H1 (cell line): Measurements from ENCODE around the gene NSD2. TPM values are rescaled to one million over a fixed set of nuclear protein-coding genes. Genes with fewer than 3 reads are reported as not detected.

Source experiments
- CTCF ChIA-PET: fragments of 300-600 bp; sonication (Branson Sonifier 250); formaldehyde crosslinking; loops from one replicate; lab custom pipeline; 2021; ENCODE audit not compliant: partially characterized antibody; lab: Charles Lee
- POLR2A ChIA-PET: fragments of 300-600 bp; sonication (Branson Sonifier 250); formaldehyde crosslinking; loops from one replicate; lab custom pipeline; 2021; ENCODE audit warnings: inconsistent platforms; ENCODE audit not compliant: partially characterized antibody; lab: Charles Lee
- DNase-seq, 2 experiments: peaks; one replicate each; pipeline versions ENCODE4 v3.0.0 to v3.0.0-alpha.2; 2010 to 2022; ENCODE audit warnings: low spot score in 2 of 2, low read depth in 1 of 2, mixed read lengths in 1 of 2
- FAIRE-seq: peaks from 2 replicates; lab custom pipeline; 2011; peaks lifted over from hg19 to GRCh38; lab: Jason Lieb, UNC
- H2AFZ ChIP-seq: 2 replicates; pipeline ENCODE4 v1.8.1; 2012; ENCODE audit warnings: low read length, inconsistent platforms
- H2AK5ac ChIP-seq: 2 replicates; pipeline ENCODE4 v1.6.1; 2013; ENCODE audit warnings: low read depth, low read length
- H2BK120ac ChIP-seq: replicated peaks from 2 replicates; pipeline ENCODE3; 2013; ENCODE audit warnings: low read depth, low read length, inconsistent platforms
- H2BK12ac ChIP-seq: 2 replicates; pipeline ENCODE4 v1.6.1; 2013; ENCODE audit warnings: low read depth, low read length
- H2BK15ac ChIP-seq: 2 replicates; pipeline ENCODE4 v1.6.1; 2013; ENCODE audit warnings: low read length
- H2BK20ac ChIP-seq: 2 replicates; pipeline ENCODE4 v1.6.1; 2013; ENCODE audit warnings: low read length
- H2BK5ac ChIP-seq: 2 replicates; pipeline ENCODE4 v1.6.1; 2013; ENCODE audit warnings: low read depth, low read length
- H3K14ac ChIP-seq: 2 replicates; pipeline ENCODE4 v1.6.1; 2013; ENCODE audit warnings: inconsistent platforms; ENCODE audit not compliant: insufficient read length
- H3K18ac ChIP-seq: 2 replicates; pipeline ENCODE4 v1.6.1; 2013; ENCODE audit warnings: low read length; ENCODE audit errors: extremely low read depth
- H3K23ac ChIP-seq: 2 replicates; pipeline ENCODE4 v1.6.1; 2013; ENCODE audit warnings: inconsistent platforms; ENCODE audit not compliant: insufficient read length
- H3K23me2 ChIP-seq: 2 replicates; pipeline ENCODE4 v1.6.1; 2013; ENCODE audit warnings: low read depth, low read length
- H3K27ac ChIP-seq: 2 replicates; pipeline ENCODE4 v1.6.1; 2011; ENCODE audit warnings: low read depth, low read length, inconsistent platforms
- H3K27me3 ChIP-seq, 4 experiments: replicated peaks in 1 of 4; 1 replicate in 1 of 4; 2 replicates in 3 of 4; pipeline versions ENCODE4 v1.6.1 to v1.8.1; 2011 to 2013; ENCODE audit warnings: low read length in 3 of 4, mild to moderate bottlenecking in 3 of 4, inconsistent platforms in 2 of 4, mixed read lengths in 2 of 4, moderate library complexity in 1 of 4; ENCODE audit not compliant: control insufficient read depth in 3 of 4, insufficient read depth in 3 of 4; ENCODE audit errors: extremely low read depth in 1 of 4
- H3K36me3 ChIP-seq, 4 experiments: 2 replicates each; pipeline versions ENCODE4 v1.6.1 to v1.8.1; 2011 to 2013; ENCODE audit warnings: mild to moderate bottlenecking in 4 of 4, low read length in 3 of 4, moderate library complexity in 2 of 4, control low read depth in 1 of 4, inconsistent platforms in 1 of 4; ENCODE audit not compliant: insufficient read depth in 4 of 4, control insufficient read depth in 2 of 4
- H3K4ac ChIP-seq: replicated peaks from 2 replicates; pipeline ENCODE3; 2013; ENCODE audit warnings: low read length, low read depth, mixed read lengths, inconsistent platforms; ENCODE audit not compliant: insufficient read length
- H3K4me1 ChIP-seq, 4 experiments: replicated peaks in 1 of 4; 1 replicate in 1 of 4; 2 replicates in 3 of 4; pipeline versions ENCODE4 v1.6.1 to v1.8.1; 2011 to 2013; ENCODE audit warnings: low read length in 3 of 4, inconsistent platforms in 2 of 4, mixed read lengths in 1 of 4; ENCODE audit not compliant: insufficient read depth in 4 of 4, control insufficient read depth in 3 of 4
- H3K4me2 ChIP-seq, 2 experiments: 2 replicates each; pipeline versions ENCODE4 v1.6.1 to v1.8.1; 2011 to 2013; ENCODE audit warnings: low read depth in 2 of 2, low read length in 2 of 2, control low read depth in 1 of 2, inconsistent platforms in 1 of 2, mild to moderate bottlenecking in 1 of 2; ENCODE audit not compliant: insufficient read depth in 1 of 2
- H3K4me3 ChIP-seq, 4 experiments: fragments of 200-600, 300-600 bp in 1 of 4; sonication (generic), shearing (Covaris generic), sonication (Bioruptor Twin) in 1 of 4; 2 replicates each; pipeline versions ENCODE4 v1.5.1 to v1.8.1; 2011 to 2016; ENCODE audit warnings: low read length in 4 of 4, low read depth in 3 of 4, control low read depth in 2 of 4, inconsistent platforms in 2 of 4, mild to moderate bottlenecking in 2 of 4, mixed read lengths in 1 of 4, moderate library complexity in 1 of 4; ENCODE audit not compliant: insufficient read depth in 2 of 4; ENCODE audit errors: extremely low read depth in 1 of 4
- H3K56ac ChIP-seq: replicated peaks from 2 replicates; pipeline ENCODE3; 2013; ENCODE audit warnings: low read depth, mild to moderate bottlenecking, mixed read lengths, low read length, inconsistent platforms; ENCODE audit not compliant: insufficient read length
- H3K79me1 ChIP-seq: 2 replicates; pipeline ENCODE4 v1.6.1; 2013; ENCODE audit warnings: low read depth, low read length, control low read depth
- H3K79me2 ChIP-seq, 2 experiments: 2 replicates each; pipeline versions ENCODE4 v1.6.1 to v1.8.1; 2012 to 2013; ENCODE audit warnings: low read length in 2 of 2, mild to moderate bottlenecking in 2 of 2, inconsistent platforms in 1 of 2; ENCODE audit not compliant: insufficient read depth in 2 of 2, control insufficient read depth in 1 of 2
- H3K9ac ChIP-seq, 4 experiments: replicated peaks in 1 of 4; 1 replicate in 1 of 4; 2 replicates in 3 of 4; pipeline versions ENCODE4 v1.6.1 to v1.8.1; 2011 to 2013; ENCODE audit warnings: low read depth in 3 of 4, low read length in 3 of 4, control low read depth in 2 of 4, mild to moderate bottlenecking in 2 of 4, moderate library complexity in 2 of 4, inconsistent platforms in 1 of 4; ENCODE audit errors: extremely low read depth in 1 of 4
- H3K9me3 ChIP-seq, 2 experiments: 2 replicates each; pipeline versions ENCODE4 v1.6.1 to v1.8.1; 2012 to 2013; ENCODE audit warnings: mild to moderate bottlenecking in 2 of 2, moderate library complexity in 2 of 2, control low read depth in 1 of 2, inconsistent platforms in 1 of 2, low read depth in 1 of 2, low read length in 1 of 2, mixed read lengths in 1 of 2; ENCODE audit not compliant: insufficient read depth in 2 of 2
- H4K20me1 ChIP-seq, 2 experiments: replicated peaks in 1 of 2; 2 replicates each; pipeline versions ENCODE3 to v1.8.1; 2011 to 2013; ENCODE audit warnings: inconsistent platforms in 2 of 2, low read length in 2 of 2, mild to moderate bottlenecking in 1 of 2; ENCODE audit not compliant: insufficient read depth in 2 of 2, control insufficient read depth in 1 of 2
- H4K5ac ChIP-seq: 2 replicates; pipeline ENCODE4 v1.6.1; 2013; ENCODE audit warnings: low read length, low read depth, mixed read lengths, inconsistent platforms; ENCODE audit not compliant: insufficient read length
- H4K8ac ChIP-seq: 2 replicates; pipeline ENCODE4 v1.8.0; 2013; ENCODE audit warnings: mild to moderate bottlenecking, moderate library complexity, low read length, inconsistent platforms; ENCODE audit not compliant: insufficient read depth; ENCODE audit errors: extremely low read depth
- H4K91ac ChIP-seq: replicated peaks from 2 replicates; pipeline ENCODE3; 2013; ENCODE audit warnings: low read length, mixed read lengths, inconsistent platforms; ENCODE audit not compliant: insufficient read length
- GTF2F1 ChIP-seq: IDR thresholded peaks from 2 replicates; pipeline ENCODE4 v1.6.1; 2012; ENCODE audit warnings: low read depth, low read length, improper control_type of control experiment, borderline replicate concordance
- KDM5A ChIP-seq: fragments of 200-600 bp; IDR thresholded peaks from 2 replicates; pipeline ENCODE4 v1.7.1; 2012; ENCODE audit warnings: mild to moderate bottlenecking, low read length, inconsistent platforms, mixed read lengths
- RAD21 ChIP-seq, 2 experiments: IDR thresholded peaks in 1 of 2; conservative IDR thresholded peaks in 1 of 2; 2 replicates each; pipeline ENCODE4 v1.6.1; 2011; ENCODE audit warnings: low read depth in 2 of 2, low read length in 2 of 2, improper control_type of control experiment in 1 of 2, inconsistent platforms in 1 of 2, mild to moderate bottlenecking in 1 of 2, moderate library complexity in 1 of 2
- WGBS, 2 experiments: shearing (Covaris generic) in 1 of 2; methylation state at CpG; one replicate each; pipeline versions ENCODE4 v1.1.6 to v1.1.7; 2013 to 2015; ENCODE audit warnings: low lambda C conversion rate in 2 of 2, mixed read lengths in 2 of 2, inconsistent platforms in 1 of 2, low coverage in 1 of 2, missing lambda C conversion rate in 1 of 2; ENCODE audit not compliant: insufficient replicate concordance in 2 of 2, insufficient coverage in 1 of 2, insufficient read length in 1 of 2; ENCODE audit errors: extremely low coverage in 1 of 2, missing lambda C conversion rate in 1 of 2; 5-methylcytosine and 5-hydroxymethylcytosine counted together
- polyA plus RNA-seq, 7 experiments: library from polyadenylated mRNA; depleted of rRNA in 3 of 7; stranded (reverse) in 5 of 7; unstranded in 2 of 7; fragments of >200 nt in 5 of 7; fragments of 200-250 nt in 2 of 7; gene quantifications; 1 replicate in 5 of 7; 2 replicates in 1 of 7; 4 replicates in 1 of 7; pipeline versions ENCODE4 v1.2.1 to v1.2.3, GENCODE V29; 2011 to 2013; ENCODE audit warnings: missing spikeins in 2 of 7, mixed read lengths in 2 of 7
- total RNA-seq: library from RNA; stranded (reverse); fragmentation: NEBNext Ultra II Directional; extraction: Animal tissue kit (Norgen Biotek cat#: 25700); gene quantifications from 2 replicates; pipeline ENCODE4 v1.2.1, GENCODE V29; 2021
- TF ChIP-seq, protein P1 (sequence below), 3 experiments: IDR thresholded peaks; 1 replicate in 2 of 3; 2 replicates in 1 of 3; pipeline versions ENCODE4 v1.5.1 to v1.6.1; 2011; ENCODE audit warnings: low read length in 3 of 3, mild to moderate bottlenecking in 3 of 3, inconsistent platforms in 2 of 3, low read depth in 1 of 3, moderate library complexity in 1 of 3; ENCODE audit not compliant: insufficient read depth in 1 of 3; ENCODE audit errors: control extremely low read depth in 1 of 3
- TF ChIP-seq, protein P2 (sequence below): IDR thresholded peaks from 2 replicates; pipeline ENCODE4 v1.6.1; 2012; ENCODE audit warnings: inconsistent platforms

The NSD2 gene
- total and polyA plus RNA-seq, 2 of the 8 experiments (the other 6 are each of a cell fraction or from before 2014, with no cell fraction given), result 26.7 to 129 TPM

DNA sequence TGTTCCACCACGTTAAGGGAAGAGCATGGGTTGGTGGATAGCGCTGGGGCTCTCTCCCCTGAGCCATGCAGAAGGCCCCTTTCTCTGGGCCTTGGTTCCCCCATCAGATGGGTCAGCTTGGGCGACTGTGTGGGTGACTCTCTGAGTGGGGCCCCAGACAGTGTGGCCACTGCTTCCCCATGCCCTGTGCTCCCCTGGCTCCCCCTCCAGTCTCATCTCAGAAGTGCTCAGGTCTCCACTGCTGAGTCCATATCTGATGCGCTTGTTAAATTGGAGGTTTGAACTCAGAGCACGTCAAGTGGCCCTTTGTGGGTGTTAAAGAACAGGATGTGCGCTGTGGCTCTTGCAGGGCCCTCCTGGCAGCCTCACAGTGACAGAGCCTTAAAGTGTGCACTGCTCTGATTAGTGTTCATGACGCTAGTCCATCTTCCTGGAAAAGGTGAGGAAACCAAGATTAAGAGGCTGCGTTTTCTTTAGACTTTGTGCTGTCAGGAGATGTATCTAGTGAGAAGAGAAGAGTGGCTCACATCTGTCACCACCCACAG is 77.8 kb downstream of the NSD2 start:
- H3K4me3 ChIP-seq, result no peak overlapping the region
- H4K8ac ChIP-seq, result no peak overlapping the region; the same call in 1 of the 2 replicates
- H3K56ac ChIP-seq, result no peak overlapping the region
- no peaks in the 10 kb centered on the region for H3K79me2 ChIP-seq
- ChIA-PET CTCF (interaction anchor here (0.6 to 1.0 kb wide), 3 partner anchors 10 to 128 kb away, joined by 3 to 4 read pairs (median 3); no protein-coding TSS in a partner anchor), POLR2A (interaction anchor here (1.0 kb wide), 1 partner anchor 236 kb away, joined by 3 read pairs; no protein-coding TSS in a partner anchor)
- H3K4ac ChIP-seq, result no peak overlapping the region
- DNase-seq, result no peak
- H3K9ac ChIP-seq, result no peak overlapping the region
- H3K14ac ChIP-seq, result no peak overlapping the region
- no peaks in the 10 kb centered on the region for H3K27me3 ChIP-seq
- H3K23me2 ChIP-seq, result no peaks in the 10 kb centered on the region
- no peak overlapping the region for H3K4me2 ChIP-seq
- no peak overlapping the region for H2BK5ac ChIP-seq
- H4K5ac ChIP-seq, result no peak overlapping the region
- no peak overlapping the region for H3K27ac ChIP-seq
- no peaks in the 10 kb centered on the region for H3K4me1 ChIP-seq
- H2BK15ac ChIP-seq, result no peak overlapping the region
- H4K91ac ChIP-seq, result no peak overlapping the region
- no peak overlapping the region for H2AFZ ChIP-seq
- H2AK5ac ChIP-seq, result no peak overlapping the region
- no peaks in the 10 kb centered on the region for H3K9me3 ChIP-seq
- H2BK12ac ChIP-seq, result no peak overlapping the region
- H3K36me3 ChIP-seq, result peaks cover 2 to 15% (median 14%) of the 10 kb centered on the region in 4 experiments; a peak in 7 of 8 replicates
- H4K20me1 ChIP-seq, result peaks cover 3 to 9% of the 10 kb centered on the region in 2 experiments
- no peak for FAIRE-seq
- H2BK20ac ChIP-seq, result no peak overlapping the region
- H3K79me1 ChIP-seq, result no peaks in the 10 kb centered on the region; the same call in 1 of the 2 replicates
- H2BK120ac ChIP-seq, result no peak overlapping the region
- H3K18ac ChIP-seq, result no peak overlapping the region
- no peak for TF ChIP-seq GTF2F1
- TF ChIP-seq RAD21 (IDR thresholded peaks at IDR 0.05 in 1 of 2, conservative IDR thresholded peaks at IDR 0.05 in 1 of 2; ENCODE audit: low read depth in 2 of 2, low read length in 2 of 2), result peak in 1 of 2 experiments; percentile 6; a peak in 1 of 4 replicates
- TF ChIP-seq, protein P1, sequence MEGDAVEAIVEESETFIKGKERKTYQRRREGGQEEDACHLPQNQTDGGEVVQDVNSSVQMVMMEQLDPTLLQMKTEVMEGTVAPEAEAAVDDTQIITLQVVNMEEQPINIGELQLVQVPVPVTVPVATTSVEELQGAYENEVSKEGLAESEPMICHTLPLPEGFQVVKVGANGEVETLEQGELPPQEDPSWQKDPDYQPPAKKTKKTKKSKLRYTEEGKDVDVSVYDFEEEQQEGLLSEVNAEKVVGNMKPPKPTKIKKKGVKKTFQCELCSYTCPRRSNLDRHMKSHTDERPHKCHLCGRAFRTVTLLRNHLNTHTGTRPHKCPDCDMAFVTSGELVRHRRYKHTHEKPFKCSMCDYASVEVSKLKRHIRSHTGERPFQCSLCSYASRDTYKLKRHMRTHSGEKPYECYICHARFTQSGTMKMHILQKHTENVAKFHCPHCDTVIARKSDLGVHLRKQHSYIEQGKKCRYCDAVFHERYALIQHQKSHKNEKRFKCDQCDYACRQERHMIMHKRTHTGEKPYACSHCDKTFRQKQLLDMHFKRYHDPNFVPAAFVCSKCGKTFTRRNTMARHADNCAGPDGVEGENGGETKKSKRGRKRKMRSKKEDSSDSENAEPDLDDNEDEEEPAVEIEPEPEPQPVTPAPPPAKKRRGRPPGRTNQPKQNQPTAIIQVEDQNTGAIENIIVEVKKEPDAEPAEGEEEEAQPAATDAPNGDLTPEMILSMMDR (IDR thresholded peaks at IDR 0.05; ENCODE audit: control extremely low read depth in 1 of 3, insufficient read depth in 1 of 3, low read depth in 1 of 3, low read length in 3 of 3), result peak in 2 of 3 experiments; percentile 10 to 18; a peak in 2 of 4 replicates
- TF ChIP-seq KDM5A, result no peak
- TF ChIP-seq, protein P2, sequence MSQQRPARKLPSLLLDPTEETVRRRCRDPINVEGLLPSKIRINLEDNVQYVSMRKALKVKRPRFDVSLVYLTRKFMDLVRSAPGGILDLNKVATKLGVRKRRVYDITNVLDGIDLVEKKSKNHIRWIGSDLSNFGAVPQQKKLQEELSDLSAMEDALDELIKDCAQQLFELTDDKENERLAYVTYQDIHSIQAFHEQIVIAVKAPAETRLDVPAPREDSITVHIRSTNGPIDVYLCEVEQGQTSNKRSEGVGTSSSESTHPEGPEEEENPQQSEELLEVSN, result no peak
- 86% methylated on average over 8 of the region's 8 CpGs; no CpG with 5 or more reads in 1 of the 2 experiments for WGBS, 2 experiments
- H3K23ac ChIP-seq, result no peak overlapping the region
